ENCODE results near the gene UTS2B. TPM values are rescaled to one million over a fixed set of nuclear protein-coding genes. Genes with fewer than 3 reads are reported as not detected.

Gene UTS2B
- total and polyA plus RNA-seq, 9 of the 15 experiments (the other 6 are each of a cell fraction or from before 2014, with no cell fraction given), result 0.06 TPM; not detected in 8

GRCh38 chr3:191237047-191237882 lies 93.1 kb downstream of the UTS2B start (continued):
- TF ChIP-seq ZBTB26 (CRISPR knock-in tag; IDR thresholded peaks at IDR 0.05) (no peak), PHF20 (IDR thresholded peaks at IDR 0.05; ENCODE audit: partially characterized antibody) (no peak), THRAP3 (IDR thresholded peaks at IDR 0.05; ENCODE audit: borderline replicate concordance) (no peak), USF1 (CRISPR knock-in tag; IDR thresholded peaks at IDR 0.05) (no peak), PHF21A (IDR thresholded peaks at IDR 0.05; ENCODE audit: borderline replicate concordance, low read depth) (no peak)

- H3K36me3 ChIP-seq (ENCODE audit: control insufficient read depth, insufficient read depth, low read length), result no peaks in the 10 kb centered on the region
- H3K27me3 ChIP-seq (ENCODE audit: control insufficient read depth in 2 of 2, insufficient read depth in 2 of 2, low read length in 2 of 2), result no peaks in the 10 kb centered on the region
- H3K4me1 ChIP-seq (replicated peaks in 1 of 2; ENCODE audit: control insufficient read depth in 2 of 2, insufficient read depth in 2 of 2, low read length in 2 of 2), result no peaks in the 10 kb centered on the region
- 3% methylated on average over 3 of the region's 3 CpGs for WGBS (ENCODE audit: insufficient coverage, low coverage, missing lambda C conversion rate)
- H4K20me1 ChIP-seq (replicated peaks; ENCODE audit: control insufficient read depth, insufficient read depth, low read length), result no peaks in the 10 kb centered on the region
- no peak overlapping the region for H2AFZ ChIP-seq (ENCODE audit: low read depth, low read length)
- no peak overlapping the region for H3K4me2 ChIP-seq (ENCODE audit: insufficient read depth, low read length)
- H3K9me1 ChIP-seq (ENCODE audit: control insufficient read depth, insufficient read depth, low read length), result no peaks in the 10 kb centered on the region
- no peak for ATAC-seq
- no peak overlapping the region for H3K9ac ChIP-seq (ENCODE audit: insufficient read depth in 1 of 2, low read depth in 2 of 2, low read length in 2 of 2)
- BruUV-seq (replicated peaks), result no TSS peak
- no peak overlapping the region for H3K4me3 ChIP-seq
- DNase-seq (ENCODE audit: extremely low read depth in 1 of 4, low spot score in 3 of 4), result no peak
- no peaks in the 10 kb centered on the region for H3K79me2 ChIP-seq (ENCODE audit: control insufficient read depth, insufficient read depth, low read length)
- TF ChIP-seq RHOXF2B (CRISPR knock-in tag; conservative IDR thresholded peaks at IDR 0.05) (no peak), ZC3H8 (IDR thresholded peaks at IDR 0.05) (no peak), CBFA2T3 (IDR thresholded peaks at IDR 0.05) (no peak), CBFB (CRISPR knock-in tag; IDR thresholded peaks at IDR 0.05) (no peak), SLC30A9 (CRISPR knock-in tag; IDR thresholded peaks at IDR 0.05) (no peak), OTX1 (CRISPR knock-in tag; IDR thresholded peaks at IDR 0.05) (no peak), ZNF3 (CRISPR knock-in tag; IDR thresholded peaks at IDR 0.05) (no peak), PRMT5 (CRISPR knock-in tag; IDR thresholded peaks at IDR 0.05) (no peak), PTRF (tag; IDR thresholded peaks at IDR 0.05) (no peak), MITF (IDR thresholded peaks at IDR 0.05) (no peak), U2AF2 (optimal IDR thresholded peaks at IDR 0.05; ENCODE audit: low read depth, low read length) (no peak), THRA (IDR thresholded peaks at IDR 0.05) (no peak), NBN (IDR thresholded peaks at IDR 0.05; ENCODE audit: low read depth) (no peak)
- no peaks in the 10 kb centered on the region for H3K9me3 ChIP-seq (replicated peaks; ENCODE audit: control insufficient read depth, insufficient read depth, low read depth, low read length)
- FAIRE-seq, result no peak
- ChIA-PET CTCF (ENCODE audit: low intra/inter-chr PET ratio) (no interaction called here), POLR2A (no interaction called here)
- in situ Hi-C loops (cut with MboI), result no loop called here
- intact Hi-C loops (cut with micrococcal nuclease), result no loop called here
- no peak overlapping the region for H3K27ac ChIP-seq (ENCODE audit: extremely low read depth, low read depth, low read length)
Measured at GRCh38 chr3:191236646-191237045, 93.7 kb downstream of the UTS2B start.

Data from K562 (cell line).